ENCODE data around the gene GALR3. TPM values are rescaled to one million over a fixed set of nuclear protein-coding genes. Genes with fewer than 3 reads are reported as not detected.

Gene GALR3
- total RNA-seq, 1 donor from 2014 or later, result not detected

DNA sequence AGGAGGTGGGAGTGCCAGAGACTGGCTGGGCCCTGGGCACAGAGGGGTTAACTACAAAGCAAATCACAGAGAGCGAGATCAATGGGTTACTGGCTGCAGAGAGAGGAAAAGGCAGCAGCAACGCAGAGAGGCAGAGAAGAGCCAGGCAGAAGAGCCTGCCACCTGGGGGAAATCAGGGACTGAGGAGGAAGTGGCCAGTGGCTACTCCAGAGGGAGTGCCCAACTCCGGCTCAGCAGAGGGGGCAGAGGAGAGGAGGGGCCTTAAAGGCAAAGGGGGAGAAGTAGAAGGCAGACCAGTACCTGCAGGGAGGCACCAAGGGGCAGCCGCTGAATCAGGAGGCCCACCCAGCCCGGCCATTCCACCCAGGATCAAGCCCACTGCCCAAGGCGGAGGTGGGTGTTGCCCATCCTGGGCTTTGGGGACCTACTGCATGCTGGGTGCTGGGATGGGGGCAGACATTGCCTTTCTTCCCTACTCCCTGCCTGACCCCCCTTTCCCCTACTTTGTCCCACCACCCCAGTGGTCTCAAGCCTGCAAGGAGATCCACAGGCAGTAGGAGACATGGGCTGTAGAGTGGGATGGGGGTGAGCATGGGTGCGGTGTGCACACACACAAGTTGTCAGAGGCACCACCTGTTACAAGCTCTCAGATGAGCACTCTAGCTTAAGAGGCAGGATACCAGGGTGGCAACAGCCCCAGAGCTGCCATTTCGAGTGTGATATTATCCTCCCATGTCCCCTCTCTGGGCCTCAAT lies 926 bp upstream of the GALR3 start:
- peaks cover 27% of the 10 kb centered on the region for H3K27me3 Mint-ChIP-seq (ENCODE audit: unreplicated experiment)
- no peak overlapping the region for H3K27ac Mint-ChIP-seq (ENCODE audit: unreplicated experiment)
- TF ChIP-seq, protein P1, sequence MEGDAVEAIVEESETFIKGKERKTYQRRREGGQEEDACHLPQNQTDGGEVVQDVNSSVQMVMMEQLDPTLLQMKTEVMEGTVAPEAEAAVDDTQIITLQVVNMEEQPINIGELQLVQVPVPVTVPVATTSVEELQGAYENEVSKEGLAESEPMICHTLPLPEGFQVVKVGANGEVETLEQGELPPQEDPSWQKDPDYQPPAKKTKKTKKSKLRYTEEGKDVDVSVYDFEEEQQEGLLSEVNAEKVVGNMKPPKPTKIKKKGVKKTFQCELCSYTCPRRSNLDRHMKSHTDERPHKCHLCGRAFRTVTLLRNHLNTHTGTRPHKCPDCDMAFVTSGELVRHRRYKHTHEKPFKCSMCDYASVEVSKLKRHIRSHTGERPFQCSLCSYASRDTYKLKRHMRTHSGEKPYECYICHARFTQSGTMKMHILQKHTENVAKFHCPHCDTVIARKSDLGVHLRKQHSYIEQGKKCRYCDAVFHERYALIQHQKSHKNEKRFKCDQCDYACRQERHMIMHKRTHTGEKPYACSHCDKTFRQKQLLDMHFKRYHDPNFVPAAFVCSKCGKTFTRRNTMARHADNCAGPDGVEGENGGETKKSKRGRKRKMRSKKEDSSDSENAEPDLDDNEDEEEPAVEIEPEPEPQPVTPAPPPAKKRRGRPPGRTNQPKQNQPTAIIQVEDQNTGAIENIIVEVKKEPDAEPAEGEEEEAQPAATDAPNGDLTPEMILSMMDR (IDR thresholded peaks at IDR 0.05; ENCODE audit: partially characterized antibody, unreplicated experiment), result no peak
- peaks cover 6% of the 10 kb centered on the region for H3K4me1 Mint-ChIP-seq (ENCODE audit: low read depth, unreplicated experiment)
- no peaks in the 10 kb centered on the region for H3K36me3 Mint-ChIP-seq (ENCODE audit: unreplicated experiment)
- H3K4me3 Mint-ChIP-seq (ENCODE audit: unreplicated experiment), result peak overlapping the region; percentile 48
- peaks cover 8% of the 10 kb centered on the region for H3K9me3 Mint-ChIP-seq (ENCODE audit: unreplicated experiment)
- no peak for DNase-seq

DNA sequence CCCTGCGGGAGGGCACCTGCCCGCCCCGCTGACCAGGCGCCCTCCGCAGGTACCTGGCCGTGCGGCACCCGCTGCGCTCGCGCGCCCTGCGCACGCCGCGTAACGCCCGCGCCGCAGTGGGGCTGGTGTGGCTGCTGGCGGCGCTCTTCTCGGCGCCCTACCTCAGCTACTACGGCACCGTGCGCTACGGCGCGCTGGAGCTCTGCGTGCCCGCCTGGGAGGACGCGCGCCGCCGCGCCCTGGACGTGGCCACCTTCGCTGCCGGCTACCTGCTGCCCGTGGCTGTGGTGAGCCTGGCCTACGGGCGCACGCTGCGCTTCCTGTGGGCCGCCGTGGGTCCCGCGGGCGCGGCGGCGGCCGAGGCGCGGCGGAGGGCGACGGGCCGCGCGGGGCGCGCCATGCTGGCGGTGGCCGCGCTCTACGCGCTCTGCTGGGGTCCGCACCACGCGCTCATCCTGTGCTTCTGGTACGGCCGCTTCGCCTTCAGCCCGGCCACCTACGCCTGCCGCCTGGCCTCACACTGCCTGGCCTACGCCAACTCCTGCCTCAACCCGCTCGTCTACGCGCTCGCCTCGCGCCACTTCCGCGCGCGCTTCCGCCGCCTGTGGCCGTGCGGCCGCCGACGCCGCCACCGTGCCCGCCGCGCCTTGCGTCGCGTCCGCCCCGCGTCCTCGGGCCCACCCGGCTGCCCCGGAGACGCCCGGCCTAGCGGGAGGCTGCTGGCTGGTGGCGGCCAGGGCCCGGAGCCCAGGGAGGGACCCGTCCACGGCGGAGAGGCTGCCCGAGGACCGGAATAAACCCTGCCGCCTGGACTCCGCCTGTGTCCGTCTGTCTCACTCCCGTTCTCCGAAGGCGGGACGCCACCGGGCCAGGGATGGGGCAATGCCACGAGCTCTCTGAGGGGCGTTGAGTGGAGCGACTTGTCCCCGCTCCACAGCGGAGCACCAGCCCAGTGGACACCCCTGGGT lies 1.8 kb downstream of the GALR3 start:
- Mint-ChIP-seq H3K4me3 (ENCODE audit: unreplicated experiment) (peak overlapping the region; percentile 68), H3K27ac (ENCODE audit: unreplicated experiment) (no peak overlapping the region), H3K4me1 (ENCODE audit: low read depth, unreplicated experiment) (peaks cover 4% of the 10 kb centered on the region), H3K9me3 (ENCODE audit: unreplicated experiment) (peaks cover 5% of the 10 kb centered on the region), H3K36me3 (ENCODE audit: unreplicated experiment) (peaks cover 4% of the 10 kb centered on the region), H3K27me3 (ENCODE audit: unreplicated experiment) (peaks cover 23% of the 10 kb centered on the region)
- TF ChIP-seq, protein P1 (IDR thresholded peaks at IDR 0.05; ENCODE audit: partially characterized antibody, unreplicated experiment), result no peak
- peak; percentile 54 for DNase-seq

DNA sequence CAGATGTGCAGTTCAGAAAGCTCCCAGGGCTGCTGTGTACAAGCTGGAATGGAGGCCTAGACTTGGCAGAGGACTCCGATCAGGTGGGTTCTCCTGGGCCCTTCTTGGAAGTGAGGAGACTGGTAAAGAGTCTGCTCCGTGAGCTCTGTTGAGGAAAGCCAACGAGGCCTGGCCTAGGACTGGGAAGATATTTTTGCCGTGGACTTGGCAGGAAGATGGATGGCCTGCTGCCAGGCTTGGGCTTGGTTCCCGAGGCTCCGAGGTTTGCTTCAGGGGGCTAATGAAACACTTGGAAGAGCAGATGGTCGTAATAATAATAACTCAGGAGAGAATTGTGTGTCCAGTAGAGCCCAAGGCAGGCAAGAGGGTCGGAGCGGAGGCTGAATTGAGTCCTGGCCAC lies 3.9 kb downstream of the GALR3 start:
- H3K36me3 Mint-ChIP-seq (ENCODE audit: unreplicated experiment), result peaks cover 4% of the 10 kb centered on the region
- H3K9me3 Mint-ChIP-seq (ENCODE audit: unreplicated experiment), result peaks cover 5% of the 10 kb centered on the region
- TF ChIP-seq, protein P1 (IDR thresholded peaks at IDR 0.05; ENCODE audit: partially characterized antibody, unreplicated experiment), result no peak
- peak overlapping the region; percentile 62 for H3K27ac Mint-ChIP-seq (ENCODE audit: unreplicated experiment)
- peaks cover 19% of the 10 kb centered on the region for H3K27me3 Mint-ChIP-seq (ENCODE audit: unreplicated experiment)
- no peak for DNase-seq
- peaks cover 1% of the 10 kb centered on the region for H3K4me1 Mint-ChIP-seq (ENCODE audit: low read depth, unreplicated experiment)
- H3K4me3 Mint-ChIP-seq (ENCODE audit: unreplicated experiment), result no peak overlapping the region

DNA sequence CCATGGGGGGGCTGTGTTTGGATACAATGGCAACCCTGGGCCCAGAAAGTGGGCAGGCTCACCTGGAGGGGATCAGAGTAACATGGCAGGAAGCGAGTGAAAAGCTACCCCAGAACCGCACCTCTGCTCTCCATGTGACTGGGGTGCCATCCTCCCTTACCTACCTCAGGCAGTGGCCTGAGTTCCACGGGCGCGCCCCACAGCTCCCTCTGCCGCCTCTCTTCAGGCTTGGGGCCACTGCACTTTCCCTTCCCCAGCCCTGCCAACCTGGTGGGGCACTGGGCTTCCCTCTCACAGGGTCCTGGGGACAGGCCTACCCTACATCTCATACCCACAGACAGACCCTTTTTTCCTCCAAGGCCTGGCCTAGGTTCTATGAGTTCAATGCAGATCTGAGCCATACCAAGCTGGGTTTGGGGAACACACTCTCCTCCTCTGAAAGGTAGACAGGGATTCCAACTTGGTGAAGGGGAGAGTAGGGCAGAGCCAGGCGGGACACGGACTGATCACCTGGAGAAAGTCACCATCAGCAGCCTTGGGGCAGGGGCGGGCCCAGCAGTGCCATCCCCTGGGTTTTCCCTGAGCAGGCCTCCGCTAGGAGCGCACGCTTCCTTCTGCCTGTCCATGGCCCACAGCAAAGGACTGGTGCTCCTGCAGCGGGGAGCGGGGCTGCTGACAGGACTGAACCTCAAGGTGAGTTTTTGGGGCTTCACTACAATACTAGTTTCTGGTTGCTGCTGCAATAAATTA lies 7.1 kb downstream of the GALR3 start:
- H3K27me3 Mint-ChIP-seq (ENCODE audit: unreplicated experiment), result peaks cover 5% of the 10 kb centered on the region
- H3K36me3 Mint-ChIP-seq (ENCODE audit: unreplicated experiment), result peaks cover 4% of the 10 kb centered on the region
- H3K9me3 Mint-ChIP-seq (ENCODE audit: unreplicated experiment), result no peaks in the 10 kb centered on the region
- no peaks in the 10 kb centered on the region for H3K4me1 Mint-ChIP-seq (ENCODE audit: low read depth, unreplicated experiment)
- no peak overlapping the region for H3K4me3 Mint-ChIP-seq (ENCODE audit: unreplicated experiment)
- DNase-seq, result no peak
- no peak overlapping the region for H3K27ac Mint-ChIP-seq (ENCODE audit: unreplicated experiment)
- TF ChIP-seq, protein P1 (IDR thresholded peaks at IDR 0.05; ENCODE audit: partially characterized antibody, unreplicated experiment), result no peak
